HepG2 (cell line): Measurements from ENCODE around the gene STX1B. TPM values are rescaled to one million over a fixed set of nuclear protein-coding genes. Genes with fewer than 3 reads are reported as not detected.

ENCODE experiments used
- CCAR2 ChIP-seq: fragments of 200-400 bp; formaldehyde crosslinking; optimal IDR thresholded peaks from 2 replicates; pipeline ENCODE3; 2018; ENCODE audit warnings: low read depth, mild to moderate bottlenecking, low read length, moderate library complexity
- CEBPZ ChIP-seq: IDR thresholded peaks from 2 replicates; pipeline ENCODE4 v1.6.1; 2012; ENCODE audit warnings: low read length, improper control_type of control experiment
- E2F2 ChIP-seq: sonication (generic); formaldehyde crosslinking; IDR thresholded peaks from 2 replicates; pipeline ENCODE4 v1.4.0; 2020; ENCODE audit warnings: missing genetic modification reagents, borderline replicate concordance
- ELK4 ChIP-seq: sonication (generic); formaldehyde crosslinking; IDR thresholded peaks from 2 replicates; pipeline ENCODE4 v1.9.0; 2021; ENCODE audit warnings: missing genetic modification reagents, borderline replicate concordance
- FOXO4 ChIP-seq: sonication (generic); formaldehyde crosslinking; conservative IDR thresholded peaks from 2 replicates; pipeline ENCODE4 v1.8.1; 2023; ENCODE audit warnings: missing genetic modification reagents
- IRF1 ChIP-seq: sonication (generic); formaldehyde crosslinking; IDR thresholded peaks from 2 replicates; pipeline ENCODE4 v1.4.0; 2020; ENCODE audit warnings: low read depth, mild to moderate bottlenecking, missing genetic modification reagents
- MAZ ChIP-seq, 2 experiments: sonication (generic) in 1 of 2; formaldehyde crosslinking in 1 of 2; IDR thresholded peaks; 2 replicates each; pipeline versions ENCODE4 v1.5.0 to v1.6.1; 2012 to 2020; ENCODE audit warnings: low read depth in 2 of 2, mild to moderate bottlenecking in 2 of 2, borderline replicate concordance in 1 of 2, improper control_type of control experiment in 1 of 2, low read length in 1 of 2, missing genetic modification reagents in 1 of 2, moderate library complexity in 1 of 2
- SKI ChIP-seq: fragments of 450-650 bp; IDR thresholded peaks from one replicate; pipeline ENCODE4 v1.6.1; 2018; ENCODE audit warnings: mild to moderate bottlenecking; ENCODE audit not compliant: partially characterized antibody
- SRY ChIP-seq: sonication (generic); formaldehyde crosslinking; IDR thresholded peaks from 2 replicates; pipeline ENCODE4 v1.8.0; 2022; ENCODE audit warnings: mild to moderate bottlenecking, missing genetic modification reagents
- STAT5B ChIP-seq: sonication (generic); formaldehyde crosslinking; IDR thresholded peaks from 2 replicates; pipeline ENCODE4 v1.4.0; 2020; ENCODE audit warnings: missing genetic modification reagents
- TBP ChIP-seq: sonication (generic); formaldehyde crosslinking; IDR thresholded peaks from 2 replicates; pipeline ENCODE4 v1.5.0; 2020; ENCODE audit warnings: missing genetic modification reagents
- U2AF1 ChIP-seq: fragments of 200-400 bp; formaldehyde crosslinking; optimal IDR thresholded peaks from 2 replicates; pipeline ENCODE3; 2017; ENCODE audit warnings: mild to moderate bottlenecking, low read depth, low read length
- UBTF ChIP-seq: sonication (generic); formaldehyde crosslinking; IDR thresholded peaks from 2 replicates; pipeline ENCODE4 v1.4.0; 2020; ENCODE audit warnings: mild to moderate bottlenecking, missing genetic modification reagents
- ZFP41 ChIP-seq: sonication (generic); formaldehyde crosslinking; IDR thresholded peaks from 2 replicates; pipeline ENCODE4 v1.4.0; 2020; ENCODE audit warnings: mild to moderate bottlenecking, missing genetic modification reagents, borderline replicate concordance
- ZKSCAN1 ChIP-seq: fragments of 150-350 bp; IDR thresholded peaks from 2 replicates; pipeline ENCODE4 v1.6.1; 2014; ENCODE audit warnings: low read length
- ZNF10 ChIP-seq: sonication (generic); formaldehyde crosslinking; IDR thresholded peaks from 2 replicates; pipeline ENCODE4 v1.4.0; 2020; ENCODE audit warnings: mild to moderate bottlenecking, low read depth, missing genetic modification reagents, borderline replicate concordance
- ZNF264 ChIP-seq: sonication (generic); formaldehyde crosslinking; IDR thresholded peaks from 2 replicates; pipeline ENCODE4 v1.4.0; 2020; ENCODE audit warnings: missing genetic modification reagents
- polyA plus RNA-seq, 8 experiments: library from polyadenylated mRNA; depleted of rRNA in 3 of 8; stranded (reverse) in 7 of 8; unstranded in 1 of 8; fragments of >200 nt; fragmentation: Illumina TruSeq in 4 of 8; extraction: Trizol in 4 of 8; gene quantifications; 2 replicates each; pipeline versions ENCODE4 v1.2.1 to v1.2.3, GENCODE V29; 2011 to 2016; ENCODE audit warnings: low read depth in 4 of 8, missing spikeins in 1 of 8, mixed read lengths in 1 of 8; ENCODE audit not compliant: insufficient read depth in 1 of 8
- total RNA-seq, 5 experiments: library from RNA; depleted of rRNA; stranded (reverse); fragments of >200 nt; fragmentation: Illumina TruSeq; extraction: Trizol; gene quantifications; 2 replicates each; pipeline ENCODE4 v1.2.3, GENCODE V29; 2016; ENCODE audit warnings: low read depth in 1 of 5

STX1B gene
- total and polyA plus RNA-seq, 2 of the 13 experiments (the other 11 are each of a cell fraction or from before 2014, with no cell fraction given), result 2.1 to 3.0 TPM

GRCh38 chr16:30996324-30996984 lies 14.0 kb downstream of the STX1B start (continued):
- TF ChIP-seq CEBPZ (no peak), SRY (CRISPR knock-in tag) (no peak), ELK4 (CRISPR knock-in tag) (no peak), ZNF10 (CRISPR knock-in tag) (no peak), ZKSCAN1 (no peak), FOXO4 (CRISPR knock-in tag) (no peak), CCAR2 (peak; percentile 55), U2AF1 (no peak), UBTF (no peak; the same call in 1 of the 2 replicates), STAT5B (CRISPR knock-in tag) (no peak), ZNF264 (peak; percentile 51; the same call in 1 of the 2 replicates), E2F2 (CRISPR knock-in tag) (no peak), MAZ (IDR thresholded peaks at IDR 0.05; ENCODE audit: borderline replicate concordance, low read depth, low read length) (peak; percentile 24; the same call in 1 of the 2 replicates), MAZ (CRISPR knock-in tag; IDR thresholded peaks at IDR 0.05; ENCODE audit: low read depth) (0 out of 2 replicates have a peak, but pooled peaks have one; percentile 25), IRF1 (CRISPR knock-in tag) (no peak), ZFP41 (CRISPR knock-in tag) (no peak), TBP (CRISPR knock-in tag) (no peak), SKI (no peak)
